ENCODE measurements around the gene FBXL14. TPM values are rescaled to one million over a fixed set of nuclear protein-coding genes. Genes with fewer than 3 reads are reported as not detected.

FBXL14 gene
- total and polyA plus RNA-seq, 2 of the 13 experiments (the other 11 are each of a cell fraction or from before 2014, with no cell fraction given): 7.0 to 7.4 TPM

- TF ChIP-seq PRDM10 (CRISPR knock-in tag; IDR thresholded peaks at IDR 0.05; ENCODE audit: low read depth) (no peak), ZNF264 (CRISPR knock-in tag; IDR thresholded peaks at IDR 0.05) (no peak), ZNF710 (CRISPR knock-in tag; IDR thresholded peaks at IDR 0.05; ENCODE audit: borderline replicate concordance) (no peak), PATZ1 (CRISPR knock-in tag; IDR thresholded peaks at IDR 0.05) (peak; percentile 35; the same call in 1 of the 2 replicates), ATF2 (CRISPR knock-in tag; IDR thresholded peaks at IDR 0.05) (no peak), PAWR (CRISPR knock-in tag; IDR thresholded peaks at IDR 0.05; ENCODE audit: borderline replicate concordance) (no peak), ZBTB38 (CRISPR knock-in tag; IDR thresholded peaks at IDR 0.05) (peak; percentile 89), GLI4 (CRISPR knock-in tag; IDR thresholded peaks at IDR 0.05; ENCODE audit: borderline replicate concordance) (no peak), RBM39 (IDR thresholded peaks at IDR 0.05; ENCODE audit: low read depth, low read length, poor library complexity, severe bottlenecking) (no peak), PAXIP1 (CRISPR knock-in tag; conservative IDR thresholded peaks at IDR 0.05) (no peak), ZNF598 (CRISPR knock-in tag; IDR thresholded peaks at IDR 0.05; ENCODE audit: borderline replicate concordance) (0 out of 2 replicates have a peak, but pooled peaks have one; percentile 16), ZBTB25 (CRISPR knock-in tag; IDR thresholded peaks at IDR 0.05) (no peak)
Measured at GRCh38 chr12:1592444-1593173, 1.8 kb downstream of the FBXL14 start (continued).

Measured in HepG2 (cell line).